ENCODE measurements around the gene METRNL.

METRNL gene

GRCh38 chr17:83067718-83068261, 11.6 kb upstream of the METRNL start:
- no peak for DNase-seq

DNA sequence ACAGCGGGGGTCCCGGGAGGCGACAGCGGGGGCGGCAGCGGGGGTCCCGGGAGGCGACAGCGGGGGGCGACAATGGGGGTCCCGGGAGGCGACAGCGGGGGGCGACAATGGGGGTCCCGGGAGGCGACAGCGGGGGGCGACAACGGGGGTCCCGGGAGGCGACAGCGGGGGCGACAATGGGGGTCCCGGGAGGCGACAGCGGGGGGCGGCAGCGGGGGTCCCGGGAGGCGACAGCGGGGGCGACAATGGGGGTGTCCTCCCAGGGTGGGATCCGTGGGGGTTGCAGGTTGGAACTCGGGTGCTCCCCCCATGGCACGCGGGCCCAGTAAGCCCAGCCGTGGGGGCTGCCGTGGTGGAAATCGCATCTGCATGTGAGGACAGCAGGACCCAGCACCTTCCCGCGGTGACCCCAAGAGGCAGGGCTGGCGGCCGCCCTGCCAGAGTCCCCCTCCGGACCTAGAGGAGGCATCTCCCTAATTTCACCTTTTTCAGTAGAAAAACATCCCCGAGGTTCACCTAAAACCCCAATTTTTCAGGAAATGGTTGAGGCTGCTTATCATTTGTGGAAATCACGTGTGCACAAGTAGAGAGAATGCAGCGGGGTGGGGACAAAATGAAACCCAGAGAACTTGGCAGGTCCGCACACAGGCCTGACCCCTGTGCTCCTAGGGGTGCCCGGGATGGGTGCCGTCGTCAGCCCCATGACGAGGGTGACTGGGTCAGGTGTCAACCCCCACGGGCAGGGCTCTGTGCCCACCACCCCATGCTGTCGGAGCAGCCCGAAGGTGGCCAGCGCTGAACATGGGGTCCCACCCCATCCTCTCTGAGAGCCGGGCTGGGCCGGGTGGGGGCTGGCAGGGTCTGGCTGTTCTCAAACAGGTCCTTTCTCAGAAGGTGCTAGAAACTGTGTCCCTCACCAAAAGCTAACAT, 10.5 kb upstream of the METRNL start:
- no peak for DNase-seq

- no peak for DNase-seq
These were observed 9.9 kb upstream of the METRNL start for GRCh38 chr17:83069571-83069906.

DNA sequence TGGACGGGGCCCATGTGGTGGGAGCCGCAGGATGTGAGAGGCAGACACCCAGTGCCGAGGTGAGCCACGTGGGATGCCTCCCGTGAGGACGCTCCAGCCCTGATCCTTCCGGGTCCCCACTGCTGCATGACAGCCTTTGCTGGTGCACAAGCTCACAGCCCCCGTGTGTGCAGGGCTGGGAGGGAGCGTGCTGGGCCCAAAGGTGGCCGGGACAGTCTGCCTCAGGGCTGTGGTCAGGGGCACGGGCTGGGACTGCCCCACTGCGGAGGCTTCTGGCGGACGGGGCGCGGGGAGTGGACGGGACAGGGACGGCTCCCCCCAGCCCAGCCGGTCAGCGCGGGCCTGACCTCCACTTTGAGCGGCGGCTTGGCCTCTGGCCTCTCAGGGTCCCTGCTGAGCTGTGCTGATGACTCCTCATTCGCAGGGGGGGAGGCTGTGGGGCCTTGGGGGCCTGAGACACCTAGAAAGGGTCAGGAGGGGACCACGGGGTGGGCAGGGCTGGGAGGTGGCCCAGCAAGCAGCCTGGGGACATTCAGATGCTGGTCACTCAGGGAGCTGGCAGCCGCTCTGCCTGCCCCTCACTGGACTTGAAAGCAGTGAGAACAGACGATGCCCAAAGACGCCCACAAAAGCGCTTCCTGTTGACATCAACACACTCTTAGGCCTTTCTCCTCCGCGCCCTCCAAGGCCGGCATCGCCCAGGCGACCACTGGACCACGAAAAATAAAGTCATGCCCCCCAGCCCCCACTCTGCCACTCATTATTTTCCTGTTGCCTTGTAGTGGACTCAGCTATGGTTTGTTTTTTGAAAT, 9.3 kb upstream of the METRNL start:
- DNase-seq, result no peak

- DNase-seq, result no peak
These were observed 8.5 kb upstream of the METRNL start for GRCh38 chr17:83070800-83071341.

DNA sequence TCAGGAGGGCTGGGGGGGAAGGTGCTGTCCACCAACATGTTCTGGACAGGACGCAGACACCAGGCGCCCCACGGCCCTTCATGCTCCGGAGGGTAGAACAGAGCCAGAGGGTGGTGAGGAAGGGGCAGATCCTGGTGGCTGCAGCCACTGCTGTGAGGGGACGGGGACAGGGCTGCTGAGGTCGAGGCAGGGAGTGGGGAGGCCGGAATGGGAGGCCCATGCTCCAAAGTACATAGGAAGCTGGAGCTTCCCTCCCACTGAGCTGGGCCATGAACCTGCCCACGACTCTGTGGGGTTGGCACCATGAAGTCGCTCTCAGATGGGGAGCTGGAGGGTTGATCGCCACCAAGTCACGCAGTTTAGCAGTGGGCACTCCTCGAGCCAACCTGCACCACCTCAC, 8.0 kb upstream of the METRNL start:
- no peak for DNase-seq

- no peak for DNase-seq
These were observed 7.3 kb upstream of the METRNL start for GRCh38 chr17:83071966-83072562.

DNA sequence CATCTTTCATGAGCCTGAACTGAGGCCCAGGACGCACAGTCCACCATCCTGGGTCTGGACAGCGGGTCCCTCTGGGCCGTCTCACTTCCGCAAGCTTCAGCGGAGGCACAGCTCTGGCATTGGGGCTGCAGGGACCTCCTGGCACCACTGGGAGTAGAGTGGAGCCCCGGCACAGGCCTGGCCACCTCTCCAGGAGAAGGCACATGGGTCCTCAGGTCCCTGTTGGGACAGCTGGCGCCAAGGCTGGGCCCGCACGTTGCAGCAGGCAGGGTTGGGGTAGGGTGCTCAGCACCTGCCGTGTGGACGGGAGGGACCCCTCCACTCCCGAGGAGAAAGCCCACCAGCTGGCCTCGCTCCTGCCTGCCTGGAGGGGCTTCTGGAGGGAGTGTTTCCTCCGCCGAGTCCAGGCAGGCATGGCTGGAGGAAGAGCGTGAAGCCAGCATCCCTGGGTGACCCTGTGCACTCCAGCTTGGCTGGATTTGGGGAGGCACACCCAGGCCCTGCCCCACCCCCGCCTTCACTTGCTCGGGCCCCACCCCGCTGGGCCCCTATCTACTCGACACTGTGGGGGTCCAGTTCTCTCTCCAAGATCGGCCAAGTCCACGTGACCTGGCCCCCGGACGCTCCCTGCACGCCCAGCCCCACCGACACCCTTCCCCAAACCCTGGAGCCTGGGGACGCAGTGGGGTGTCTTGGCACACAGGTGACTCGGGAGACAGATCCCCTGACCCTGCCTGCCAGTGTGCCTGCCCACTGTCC, 6.6 kb upstream of the METRNL start:
- DNase-seq, result no peak

GRCh38 chr17:83073389-83074063, 5.9 kb upstream of the METRNL start:
- DNase-seq, result peak; percentile 71

GRCh38 chr17:83074486-83075223, 4.8 kb upstream of the METRNL start:
- DNase-seq, result no peak

GRCh38 chr17:83075270-83075880, 4.0 kb upstream of the METRNL start:
- DNase-seq, result no peak

GRCh38 chr17:83076938-83077337, 2.5 kb upstream of the METRNL start:
- no peak for DNase-seq

DNA sequence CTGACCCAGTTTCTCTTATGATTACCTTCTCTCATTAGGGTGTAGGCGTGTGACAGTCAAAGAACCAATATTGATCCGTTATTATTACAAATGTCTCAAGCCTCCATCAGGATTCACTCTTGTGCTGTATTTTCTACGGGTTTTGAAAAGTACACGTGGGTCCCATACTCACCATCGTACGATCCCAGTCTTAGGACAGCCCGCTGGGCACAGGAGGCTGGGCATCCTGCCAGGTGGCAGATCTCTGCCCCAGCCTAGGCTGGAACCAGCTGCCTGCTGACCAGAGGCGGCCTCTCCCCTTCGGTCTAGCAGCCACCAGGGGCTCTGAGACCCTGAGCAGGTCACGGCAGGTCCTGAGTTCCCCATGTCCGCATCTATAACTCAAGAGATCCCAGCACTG, 2.0 kb upstream of the METRNL start:
- no peak for DNase-seq

- DNase-seq, result no peak
These were observed 1.5 kb upstream of the METRNL start for GRCh38 chr17:83077939-83078338.

- DNase-seq, result no peak
These were observed 744 bp upstream of the METRNL start for GRCh38 chr17:83078378-83079351.

DNA sequence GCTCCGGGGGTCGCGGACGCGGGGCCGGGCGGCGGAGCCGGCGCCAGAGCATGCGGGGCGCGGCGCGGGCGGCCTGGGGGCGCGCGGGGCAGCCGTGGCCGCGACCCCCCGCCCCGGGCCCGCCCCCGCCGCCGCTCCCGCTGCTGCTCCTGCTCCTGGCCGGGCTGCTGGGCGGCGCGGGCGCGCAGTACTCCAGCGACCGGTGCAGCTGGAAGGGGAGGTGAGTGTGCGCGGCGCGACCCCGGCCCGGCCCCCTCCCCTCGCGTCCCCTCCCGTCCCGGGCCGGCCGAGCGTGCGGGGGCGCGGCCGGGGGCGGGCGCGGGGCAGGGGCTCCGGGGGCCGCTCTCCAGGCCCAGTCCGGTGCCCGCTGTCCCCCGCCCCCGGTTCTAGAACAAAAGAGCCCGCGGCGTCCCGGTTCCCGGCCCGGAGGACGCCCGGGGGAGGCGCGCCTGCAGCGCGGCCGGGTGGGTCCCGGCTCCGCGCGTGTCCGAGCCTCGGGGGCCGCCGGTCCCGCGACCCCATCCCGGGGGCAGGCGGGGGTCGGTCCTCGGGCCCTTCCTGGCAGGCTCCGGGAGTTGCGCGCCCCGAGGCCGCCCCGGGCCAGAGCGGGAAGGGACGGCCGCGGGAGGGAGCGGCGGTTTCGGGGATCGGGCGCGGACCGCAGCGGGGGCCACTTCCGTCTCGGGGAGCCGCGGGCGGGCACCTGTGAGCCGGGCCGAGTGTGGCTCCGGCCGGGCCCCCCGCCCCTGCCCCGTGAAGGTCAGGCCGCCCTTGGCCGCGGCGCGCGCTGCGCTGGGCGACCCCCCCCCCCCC, 563 bp downstream of the METRNL start:
- DNase-seq, result no peak

GRCh38 chr17:83080579-83080857, 1.1 kb downstream of the METRNL start:
- no peak for DNase-seq

DNA sequence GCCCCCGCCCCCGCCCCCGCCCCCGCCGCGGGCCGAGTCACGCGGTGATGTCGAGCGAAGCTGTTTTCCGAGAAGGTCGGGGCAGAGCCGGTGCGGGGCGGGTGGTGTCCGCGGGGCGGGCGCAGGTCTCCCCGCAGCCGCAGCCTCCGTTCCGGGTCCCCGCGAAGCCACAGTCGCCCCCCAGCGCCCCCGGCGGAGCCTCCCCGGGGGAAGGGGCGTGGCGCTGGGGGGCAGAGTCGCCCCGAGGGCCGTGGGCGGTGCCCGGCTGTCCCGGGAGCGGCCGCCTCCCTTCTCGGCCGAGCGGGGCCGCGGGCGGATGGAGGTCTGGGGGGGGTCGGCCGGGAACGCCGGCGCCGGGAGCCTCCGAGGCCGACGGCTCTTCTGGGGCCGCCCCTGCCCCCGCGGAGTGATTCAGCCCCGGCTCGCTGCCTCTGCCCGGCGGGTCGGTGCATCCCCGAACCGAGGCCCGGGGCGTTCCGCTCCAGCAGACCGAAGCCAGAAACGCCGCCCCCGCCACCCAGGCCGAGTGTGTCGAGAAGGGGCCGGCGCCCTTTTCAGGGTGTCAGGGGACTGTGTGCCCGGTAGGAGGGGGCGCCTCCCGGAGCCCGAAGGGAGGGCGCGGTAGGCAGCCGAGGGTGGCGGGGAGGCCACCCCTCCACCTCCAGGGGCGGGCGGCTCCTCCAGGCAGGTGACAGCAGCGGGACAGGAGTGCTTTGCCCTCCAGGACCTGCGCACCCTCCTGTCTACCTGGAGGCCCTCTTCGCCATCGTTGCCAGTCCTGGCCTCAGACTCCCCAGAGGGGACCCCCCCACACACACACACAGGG, 1.7 kb downstream of the METRNL start:
- no peak for DNase-seq

Measured in T1000 (cell line).